Activated CD4-positive, alpha-beta memory T cell treated with anti-CD3 and anti-CD28 coated beads, Interleukin-2, amount 10 ng/mL, durations not matched to agents 7 days and 5 days (primary cell): ENCODE measurements around the gene TGFBRAP1. TPM values are rescaled to one million over a fixed set of nuclear protein-coding genes. Genes with fewer than 3 reads are reported as not detected.

Experiments used
- CTCF ChIA-PET: fragments of 350-600 bp; sonication (Branson Sonifier 250); formaldehyde crosslinking; loops from one replicate; lab custom pipeline; 2021; ENCODE audit warnings: antibody characterized with exemption, inconsistent platforms; lab: Charles Lee
- POLR2A ChIA-PET: fragments of 350-600 bp; sonication (Branson Sonifier 250); formaldehyde crosslinking; loops from one replicate; lab custom pipeline; 2021; ENCODE audit warnings: antibody characterized with exemption; lab: Charles Lee
- DNase-seq: peaks from one replicate; pipeline ENCODE4 v3.0.0-alpha.2; 2020
- H3K27ac Mint-ChIP-seq: one replicate; pipeline ENCODE4 v1.8.0; 2021; ENCODE audit warnings: mild to moderate bottlenecking, mixed read lengths
- H3K27me3 Mint-ChIP-seq: one replicate; pipeline ENCODE4 v1.8.0; 2021; ENCODE audit warnings: mixed read lengths
- H3K36me3 Mint-ChIP-seq: one replicate; pipeline ENCODE4 v1.8.0; 2021; ENCODE audit warnings: low read depth, mixed read lengths
- H3K4me1 Mint-ChIP-seq: one replicate; pipeline ENCODE4 v1.8.0; 2021; ENCODE audit warnings: mixed read lengths
- H3K4me3 Mint-ChIP-seq: one replicate; pipeline ENCODE4 v1.8.0; 2021; ENCODE audit warnings: mild to moderate bottlenecking, mixed read lengths
- H3K9me3 Mint-ChIP-seq: one replicate; pipeline ENCODE4 v1.8.0; 2021; ENCODE audit warnings: mixed read lengths
- total RNA-seq, 2 experiments: library from RNA; stranded (reverse); gene quantifications; one replicate each; pipeline ENCODE4 v1.2.3, GENCODE V29; 2021

Gene TGFBRAP1, protein sequence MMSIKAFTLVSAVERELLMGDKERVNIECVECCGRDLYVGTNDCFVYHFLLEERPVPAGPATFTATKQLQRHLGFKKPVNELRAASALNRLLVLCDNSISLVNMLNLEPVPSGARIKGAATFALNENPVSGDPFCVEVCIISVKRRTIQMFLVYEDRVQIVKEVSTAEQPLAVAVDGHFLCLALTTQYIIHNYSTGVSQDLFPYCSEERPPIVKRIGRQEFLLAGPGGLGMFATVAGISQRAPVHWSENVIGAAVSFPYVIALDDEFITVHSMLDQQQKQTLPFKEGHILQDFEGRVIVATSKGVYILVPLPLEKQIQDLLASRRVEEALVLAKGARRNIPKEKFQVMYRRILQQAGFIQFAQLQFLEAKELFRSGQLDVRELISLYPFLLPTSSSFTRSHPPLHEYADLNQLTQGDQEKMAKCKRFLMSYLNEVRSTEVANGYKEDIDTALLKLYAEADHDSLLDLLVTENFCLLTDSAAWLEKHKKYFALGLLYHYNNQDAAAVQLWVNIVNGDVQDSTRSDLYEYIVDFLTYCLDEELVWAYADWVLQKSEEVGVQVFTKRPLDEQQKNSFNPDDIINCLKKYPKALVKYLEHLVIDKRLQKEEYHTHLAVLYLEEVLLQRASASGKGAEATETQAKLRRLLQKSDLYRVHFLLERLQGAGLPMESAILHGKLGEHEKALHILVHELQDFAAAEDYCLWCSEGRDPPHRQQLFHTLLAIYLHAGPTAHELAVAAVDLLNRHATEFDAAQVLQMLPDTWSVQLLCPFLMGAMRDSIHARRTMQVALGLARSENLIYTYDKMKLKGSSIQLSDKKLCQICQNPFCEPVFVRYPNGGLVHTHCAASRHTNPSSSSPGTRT
- 10 to 100 TPM; 15.9 to 17.0 TPM for total RNA-seq

GRCh38 chr2:105329561-105330495 lies at the start of gene TGFBRAP1:
Gene TGFBRAP1, minus strand, starts transcription at chr2:105329735. Its CDS starts 21,434 bp downstream, at chr2:105308301.
- POLR2A ChIA-PET: interaction anchor here (1.0 to 2.1 kb wide), 7 partner anchors 9 to 830 kb away, joined by 3 to 7 read pairs (median 4); no protein-coding TSS in a partner anchor
- H3K4me1 Mint-ChIP-seq: peaks cover 32% of the 10 kb centered on the region

GRCh38 chr2:105378921-105379383 lies 49.4 kb upstream of the TGFBRAP1 start:
- Mint-ChIP-seq H3K27me3 (no peaks in the 10 kb centered on the region), H3K4me1 (peaks cover 12% of the 10 kb centered on the region), H3K27ac (no peak overlapping the region), H3K36me3 (no peaks in the 10 kb centered on the region), H3K9me3 (no peaks in the 10 kb centered on the region), H3K4me3 (no peak overlapping the region)
- ChIA-PET CTCF (no interaction called here), POLR2A (no interaction called here)
- DNase-seq: no peak

More at GRCh38 chr2:105329561-105330495, at the start of gene TGFBRAP1:
- peak; percentile 68 for DNase-seq
- peaks cover 13% of the 10 kb centered on the region for H3K36me3 Mint-ChIP-seq
- H3K27ac Mint-ChIP-seq: peak within 1 kb of the TSS; percentile 86
- H3K4me3 Mint-ChIP-seq: peak within 1 kb of the TSS; percentile 93
- CTCF ChIA-PET: interaction anchor here (1.1 kb wide), 1 partner anchor 13 kb away, joined by 4 read pairs; no protein-coding TSS in a partner anchor
- no peaks in the 10 kb centered on the region for H3K9me3 Mint-ChIP-seq
- no peaks in the 10 kb centered on the region for H3K27me3 Mint-ChIP-seq

GRCh38 chr2:105378276-105378840 lies 48.8 kb upstream of the TGFBRAP1 start:
- H3K27me3 Mint-ChIP-seq: no peaks in the 10 kb centered on the region

GRCh38 chr2:105377871-105378270 lies 48.3 kb upstream of the TGFBRAP1 start:
- Mint-ChIP-seq H3K4me3 (no peak overlapping the region), H3K9me3 (no peaks in the 10 kb centered on the region), H3K4me1 (peaks cover 23% of the 10 kb centered on the region), H3K27ac (no peak overlapping the region), H3K36me3 (no peaks in the 10 kb centered on the region), H3K27me3 (no peaks in the 10 kb centered on the region)
- no peak for DNase-seq
- CTCF ChIA-PET: no interaction called here
- POLR2A ChIA-PET: no interaction called here

More at GRCh38 chr2:105378276-105378840, 48.8 kb upstream of the TGFBRAP1 start:
- DNase-seq: no peak
- H3K27ac Mint-ChIP-seq: no peak overlapping the region
- H3K4me3 Mint-ChIP-seq: no peak overlapping the region
- no peaks in the 10 kb centered on the region for H3K9me3 Mint-ChIP-seq
- H3K4me1 Mint-ChIP-seq: peaks cover 18% of the 10 kb centered on the region
- POLR2A ChIA-PET: no interaction called here
- H3K36me3 Mint-ChIP-seq: no peaks in the 10 kb centered on the region
- CTCF ChIA-PET: no interaction called here

- Mint-ChIP-seq H3K27ac (no peak overlapping the region), H3K4me1 (peaks cover 25% of the 10 kb centered on the region), H3K27me3 (no peaks in the 10 kb centered on the region), H3K4me3 (no peak overlapping the region), H3K9me3 (no peaks in the 10 kb centered on the region), H3K36me3 (no peaks in the 10 kb centered on the region)
- CTCF ChIA-PET: no interaction called here
- POLR2A ChIA-PET: no interaction called here
- DNase-seq: no peak
Observed at GRCh38 chr2:105376789-105377240, 47.3 kb upstream of the TGFBRAP1 start.

DNA sequence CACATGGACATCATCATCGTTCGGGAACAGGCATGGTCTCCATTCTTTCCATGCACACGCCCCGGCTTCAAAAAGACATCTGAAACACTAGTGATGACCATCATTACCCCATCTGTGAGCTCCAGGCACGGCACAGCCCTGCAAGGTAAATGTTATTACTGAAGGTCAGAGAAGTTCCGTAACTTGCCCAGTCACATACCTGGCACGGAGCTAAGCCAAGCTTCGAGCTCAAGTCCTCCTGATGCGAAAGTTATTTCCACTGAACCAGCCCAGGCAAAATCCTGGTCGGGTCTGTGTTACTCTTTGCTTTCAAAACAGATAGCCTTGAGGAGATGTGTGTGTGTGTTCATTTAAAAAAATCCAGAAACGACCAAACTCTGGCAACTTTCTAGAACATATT lies 46.5 kb upstream of the TGFBRAP1 start:
- POLR2A ChIA-PET: no interaction called here

GRCh38 chr2:105375001-105375561 lies 45.5 kb upstream of the TGFBRAP1 start:
- no peaks in the 10 kb centered on the region for H3K27me3 Mint-ChIP-seq
- H3K4me1 Mint-ChIP-seq: peaks cover 31% of the 10 kb centered on the region
- ChIA-PET CTCF (no interaction called here), POLR2A (no interaction called here)
- H3K27ac Mint-ChIP-seq: no peak overlapping the region
- H3K9me3 Mint-ChIP-seq: no peaks in the 10 kb centered on the region
- no peak overlapping the region for H3K4me3 Mint-ChIP-seq
- H3K36me3 Mint-ChIP-seq: no peaks in the 10 kb centered on the region
- DNase-seq: no peak

More for the DNA sequence above, 46.5 kb upstream of the TGFBRAP1 start:
- Mint-ChIP-seq H3K27me3 (no peaks in the 10 kb centered on the region), H3K4me3 (no peak overlapping the region), H3K4me1 (peaks cover 27% of the 10 kb centered on the region), H3K9me3 (no peaks in the 10 kb centered on the region), H3K27ac (no peak overlapping the region), H3K36me3 (no peaks in the 10 kb centered on the region)
- CTCF ChIA-PET: no interaction called here
- no peak for DNase-seq

GRCh38 chr2:105373895-105374401 lies 44.4 kb upstream of the TGFBRAP1 start:
- peak; percentile 69 for DNase-seq
- POLR2A ChIA-PET: no interaction called here
- Mint-ChIP-seq H3K4me1 (peaks cover 37% of the 10 kb centered on the region), H3K4me3 (peak overlapping the region; percentile 70), H3K27ac (peak overlapping the region; percentile 92), H3K27me3 (no peaks in the 10 kb centered on the region), H3K36me3 (no peaks in the 10 kb centered on the region), H3K9me3 (no peaks in the 10 kb centered on the region)
- CTCF ChIA-PET: interaction anchor here (0.7 to 3.0 kb wide), 2 partner anchors 11 to 203 kb away, joined by 3 to 8 read pairs; no protein-coding TSS in a partner anchor

DNA sequence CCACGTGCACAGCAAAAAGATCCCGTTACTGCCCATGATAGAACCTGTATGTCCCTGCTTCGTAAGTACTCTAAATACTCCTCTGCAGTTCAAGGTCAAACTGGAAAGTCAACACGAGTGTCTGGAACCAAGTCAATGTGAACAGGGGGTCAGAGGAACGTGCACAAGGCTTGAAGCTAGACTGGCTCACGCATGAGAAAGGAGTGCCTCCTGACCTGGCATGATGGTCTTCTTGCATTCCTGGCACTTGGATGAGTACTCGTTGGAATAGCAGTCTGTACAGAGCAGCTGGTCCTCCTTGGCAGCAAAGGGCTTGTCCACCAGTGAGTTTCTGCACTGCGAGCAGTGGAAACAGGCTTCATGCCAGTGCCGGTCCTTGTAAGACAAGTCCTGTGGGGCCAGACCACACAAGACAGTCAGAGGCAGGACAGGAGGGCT lies 43.8 kb upstream of the TGFBRAP1 start:
- ChIA-PET POLR2A (no interaction called here), CTCF (interaction anchor here (3.0 kb wide), 1 partner anchor 10 kb away, joined by 8 read pairs; no protein-coding TSS in a partner anchor)
- Mint-ChIP-seq H3K4me1 (peaks cover 37% of the 10 kb centered on the region), H3K27me3 (no peaks in the 10 kb centered on the region), H3K36me3 (no peaks in the 10 kb centered on the region), H3K27ac (peak overlapping the region; percentile 92), H3K9me3 (no peaks in the 10 kb centered on the region), H3K4me3 (peak overlapping the region; percentile 70)
- DNase-seq: no peak

GRCh38 chr2:105371810-105372209 lies 42.3 kb upstream of the TGFBRAP1 start:
- Mint-ChIP-seq H3K4me3 (no peak overlapping the region), H3K4me1 (peaks cover 37% of the 10 kb centered on the region), H3K27ac (no peak overlapping the region), H3K9me3 (no peaks in the 10 kb centered on the region), H3K27me3 (peaks cover 2% of the 10 kb centered on the region), H3K36me3 (peaks cover 3% of the 10 kb centered on the region)
- ChIA-PET POLR2A (interaction anchor here (2.0 kb wide), 1 partner anchor 149 kb away, joined by 5 read pairs; no protein-coding TSS in a partner anchor), CTCF (interaction anchor here (1.2 to 3.0 kb wide), 3 partner anchors 8 to 149 kb away, joined by 3 to 10 read pairs (median 8); no protein-coding TSS in a partner anchor)
- DNase-seq: no peak

DNA sequence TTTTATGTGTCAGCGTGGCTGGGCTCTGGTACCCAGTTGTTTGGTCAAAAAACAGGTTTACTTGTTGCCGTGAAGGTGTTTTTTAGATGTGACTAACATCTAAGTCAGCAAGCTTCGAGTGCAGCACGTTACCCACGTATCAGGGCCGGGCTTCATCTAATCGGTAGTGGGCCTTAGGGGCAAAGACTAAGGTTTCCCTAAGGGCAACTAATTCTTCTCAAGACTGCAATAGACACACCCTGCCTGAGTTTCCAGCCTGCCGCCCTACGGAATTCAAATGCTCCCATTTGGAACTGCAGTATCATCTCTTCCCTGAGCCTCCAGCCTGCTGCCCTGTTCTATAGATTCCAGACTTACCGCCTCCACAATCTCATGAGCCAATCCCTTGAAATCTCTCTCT lies 41.6 kb upstream of the TGFBRAP1 start:
- H3K4me3 Mint-ChIP-seq: no peak overlapping the region
- peaks cover 37% of the 10 kb centered on the region for H3K4me1 Mint-ChIP-seq
- H3K36me3 Mint-ChIP-seq: peaks cover 3% of the 10 kb centered on the region
- POLR2A ChIA-PET: interaction anchor here (2.0 kb wide), 1 partner anchor 150 kb away, joined by 5 read pairs; no protein-coding TSS in a partner anchor
- no peak for DNase-seq
- H3K27ac Mint-ChIP-seq: no peak overlapping the region
- H3K9me3 Mint-ChIP-seq: no peaks in the 10 kb centered on the region
- CTCF ChIA-PET: interaction anchor here (1.0 to 3.0 kb wide), 4 partner anchors 8 to 150 kb away, joined by 3 to 10 read pairs (median 6); no protein-coding TSS in a partner anchor
- H3K27me3 Mint-ChIP-seq: peaks cover 2% of the 10 kb centered on the region
